ENCODE measurements around the gene PTPN14.
"Not testable (repeated sequence)": the region's sequence is repeated elsewhere in the genome, so short reads cannot be mapped to it uniquely, and the experiment has no call there.

The PTPN14 gene

DNA sequence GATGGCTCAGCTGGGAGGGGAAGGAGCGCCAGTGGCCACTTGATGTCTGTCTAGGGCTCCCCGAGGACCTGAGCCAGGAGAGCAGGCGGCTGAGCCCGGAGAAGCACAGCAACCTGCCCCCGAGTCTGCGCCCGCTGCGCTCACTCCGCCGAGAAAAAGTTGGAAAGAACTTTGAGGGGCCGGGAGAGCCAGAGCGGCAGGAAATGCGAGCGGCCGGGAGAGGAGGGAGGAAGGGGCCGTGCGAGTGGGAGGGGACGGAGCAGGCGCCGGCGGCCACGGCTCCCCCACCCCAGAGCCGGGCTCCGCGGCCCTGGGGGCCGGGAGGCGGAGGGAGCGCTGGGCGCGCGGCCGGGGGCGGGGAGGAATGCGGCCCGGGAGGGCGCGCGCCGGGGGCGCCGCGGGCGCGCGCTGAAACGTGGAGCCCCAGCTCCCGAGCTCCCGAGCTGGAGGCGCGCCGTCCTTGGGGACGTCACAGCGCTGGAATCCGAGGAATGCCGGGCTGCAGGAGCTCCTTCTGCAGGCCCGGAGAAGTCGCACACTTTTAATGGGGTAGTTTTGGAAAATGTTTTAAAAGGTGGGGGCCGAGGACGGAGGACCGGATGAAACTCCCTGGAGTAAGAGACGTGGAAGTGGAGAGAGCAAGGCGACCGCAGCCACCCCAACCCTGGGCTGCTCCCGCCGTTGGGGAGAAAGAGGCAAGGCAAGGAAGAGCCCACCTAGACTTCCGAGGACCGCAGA is at the start of gene PTPN14:
Gene PTPN14, minus strand, starts transcription at position 167 of the 738 bp plus-strand sequence. CDS start 86,799 bp downstream, outside the sequence.
- TF ChIP-seq POLR2A (IDR thresholded peaks at IDR 0.05; ENCODE audit: extremely low read depth, insufficient read length) (no peak), MAX (IDR thresholded peaks at IDR 0.05; ENCODE audit: low read depth, low read length) (no peak), MYC (IDR thresholded peaks at IDR 0.05; ENCODE audit: low read depth, low read length) (no peak), CTCF (IDR thresholded peaks at IDR 0.05; ENCODE audit: low read depth, low read length) (no peak)
- peak within 1 kb of the TSS; percentile 52 for H3K4me3 ChIP-seq (ENCODE audit: low read depth, low read length)
- DNase-seq (ENCODE audit: low read depth): peak; percentile 55

DNA sequence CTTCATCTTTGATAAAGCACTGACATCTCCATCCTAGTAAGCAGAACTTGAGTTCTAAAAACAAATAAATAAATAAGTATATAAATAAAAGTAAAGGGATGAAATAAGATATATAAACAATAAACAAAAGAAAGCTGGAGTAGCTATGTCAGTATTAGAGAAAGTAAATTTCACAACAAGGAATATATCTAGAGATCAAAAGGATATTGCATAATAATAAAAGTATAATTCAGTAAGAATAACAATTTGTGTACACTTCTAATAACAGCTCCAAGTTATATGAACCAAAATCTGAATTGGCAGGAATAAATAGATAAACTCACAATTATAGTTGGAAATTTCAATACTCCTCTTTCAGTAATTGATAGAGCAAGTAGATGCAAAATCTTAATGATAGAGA is 41.8 kb upstream of the PTPN14 start:
- TF ChIP-seq CTCF (IDR thresholded peaks at IDR 0.05; ENCODE audit: low read depth, low read length): no peak
- no peak for TF ChIP-seq MAX (IDR thresholded peaks at IDR 0.05; ENCODE audit: low read depth, low read length)
- TF ChIP-seq MYC (IDR thresholded peaks at IDR 0.05; ENCODE audit: low read depth, low read length): no peak
- no peak for TF ChIP-seq POLR2A (IDR thresholded peaks at IDR 0.05; ENCODE audit: extremely low read depth, insufficient read length)

DNA sequence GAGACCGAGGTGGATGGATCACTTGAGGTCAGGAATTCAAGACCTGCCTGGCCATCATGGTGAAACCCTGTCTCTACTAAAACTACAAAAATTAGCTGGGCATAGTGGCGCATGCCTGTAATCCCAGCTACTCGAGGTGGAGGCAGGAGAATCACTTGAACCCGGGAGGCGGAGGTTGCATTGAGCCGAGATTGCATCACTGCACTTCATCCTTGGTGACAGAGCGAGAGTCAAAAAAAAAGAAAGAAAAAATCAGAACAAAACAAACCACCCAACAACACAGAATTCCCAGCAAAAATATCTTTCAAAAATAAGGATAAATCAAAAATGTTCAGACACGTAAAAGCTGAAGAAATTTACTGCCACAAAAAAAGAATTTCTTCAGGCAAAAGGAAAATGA is 40.5 kb upstream of the PTPN14 start:
- DNase-seq (ENCODE audit: low read depth); H3K4me3 ChIP-seq (ENCODE audit: low read depth, low read length): not testable (repeated sequence)

More for the DNA sequence above, 41.8 kb upstream of the PTPN14 start:
- no peak for DNase-seq (ENCODE audit: low read depth)
- H3K4me3 ChIP-seq (ENCODE audit: low read depth, low read length): no peak overlapping the region

GRCh38 chr1:214590696-214591095 is 39.3 kb upstream of the PTPN14 start:
- no peak for DNase-seq (ENCODE audit: low read depth)
- TF ChIP-seq CTCF (IDR thresholded peaks at IDR 0.05; ENCODE audit: low read depth, low read length) (no peak), MYC (IDR thresholded peaks at IDR 0.05; ENCODE audit: low read depth, low read length) (no peak), MAX (IDR thresholded peaks at IDR 0.05; ENCODE audit: low read depth, low read length) (no peak), POLR2A (IDR thresholded peaks at IDR 0.05; ENCODE audit: extremely low read depth, insufficient read length) (no peak)
- H3K4me3 ChIP-seq (ENCODE audit: low read depth, low read length): no peak overlapping the region

- no peak overlapping the region for H3K4me3 ChIP-seq (ENCODE audit: low read depth, low read length)
- no peak for DNase-seq (ENCODE audit: low read depth)
- TF ChIP-seq MYC (IDR thresholded peaks at IDR 0.05; ENCODE audit: low read depth, low read length) (no peak), MAX (IDR thresholded peaks at IDR 0.05; ENCODE audit: low read depth, low read length) (no peak), POLR2A (IDR thresholded peaks at IDR 0.05; ENCODE audit: extremely low read depth, insufficient read length) (no peak)
Measured at GRCh38 chr1:214588963-214589597, 37.7 kb upstream of the PTPN14 start.

- DNase-seq (ENCODE audit: low read depth): no peak
- TF ChIP-seq MYC (IDR thresholded peaks at IDR 0.05; ENCODE audit: low read depth, low read length): no peak
- H3K4me3 ChIP-seq (ENCODE audit: low read depth, low read length): no peak overlapping the region
Measured at GRCh38 chr1:214587165-214587564, 35.8 kb upstream of the PTPN14 start.

DNA sequence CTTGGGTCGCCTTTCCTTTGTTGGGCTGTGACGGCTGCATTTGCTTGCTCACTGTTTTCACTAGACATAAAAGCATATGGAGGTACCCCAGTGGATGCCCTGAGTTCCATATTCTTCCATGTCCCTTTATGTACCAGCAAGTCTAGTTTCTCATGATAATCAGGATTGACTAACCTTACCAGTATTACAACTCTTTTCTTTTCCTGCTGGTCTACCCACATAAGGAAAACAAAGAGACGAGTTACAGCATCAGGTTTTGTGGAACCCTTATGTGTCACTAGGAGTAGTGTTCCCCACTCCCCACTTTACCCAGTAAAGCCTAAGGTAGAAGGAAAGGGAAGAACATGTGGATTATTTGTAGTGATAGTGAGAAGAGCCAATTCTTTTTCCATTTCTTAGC is 35.2 kb upstream of the PTPN14 start:
- TF ChIP-seq CTCF (IDR thresholded peaks at IDR 0.05; ENCODE audit: low read depth, low read length): no peak
- no peak for TF ChIP-seq MAX (IDR thresholded peaks at IDR 0.05; ENCODE audit: low read depth, low read length)
- H3K4me3 ChIP-seq (ENCODE audit: low read depth, low read length): no peak overlapping the region
- no peak for DNase-seq (ENCODE audit: low read depth)

Measured in NB4 (cell line).